H54 (cell line): ENCODE data around the gene KDM4D.
"Not testable (repeated sequence)": the region's sequence is repeated elsewhere in the genome, so short reads cannot be mapped to it uniquely, and the experiment has no call there.

Experiments
- DNase-seq: peaks from one replicate; pipeline ENCODE4 v3.0.0; 2011; ENCODE audit warnings: low spot score, mixed read lengths; ENCODE audit not compliant: insufficient read length
- FAIRE-seq: peaks from 3 replicates; lab custom pipeline; 2011; peaks lifted over from hg19 to GRCh38; lab: Jason Lieb, UNC
- POLR2A ChIP-seq: IDR thresholded peaks from 2 replicates; pipeline ENCODE4 v1.6.1; 2011; ENCODE audit warnings: low read depth, mild to moderate bottlenecking, low read length

The KDM4D gene

DNA sequence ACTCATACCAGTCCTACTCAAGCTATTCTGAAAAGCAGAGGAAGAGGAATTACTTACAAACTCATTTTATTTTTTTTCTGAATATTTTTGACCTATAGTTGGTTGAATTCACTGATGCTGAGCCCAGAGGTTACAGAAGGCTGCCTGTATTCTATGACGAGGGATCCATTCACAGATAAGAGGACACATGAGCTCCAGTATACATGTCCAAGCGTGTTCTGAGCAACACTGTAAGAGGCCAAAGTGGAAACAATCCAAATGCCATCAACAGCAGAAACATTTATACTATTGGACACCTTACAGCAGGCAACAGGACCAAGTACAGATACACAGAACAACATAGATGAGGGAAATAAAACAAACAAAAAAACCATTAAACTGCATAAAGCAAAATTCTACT is 61.8 kb downstream of the KDM4D start:
- TF ChIP-seq POLR2A, result no peak
- no peak for FAIRE-seq
- DNase-seq, result no peak

DNA sequence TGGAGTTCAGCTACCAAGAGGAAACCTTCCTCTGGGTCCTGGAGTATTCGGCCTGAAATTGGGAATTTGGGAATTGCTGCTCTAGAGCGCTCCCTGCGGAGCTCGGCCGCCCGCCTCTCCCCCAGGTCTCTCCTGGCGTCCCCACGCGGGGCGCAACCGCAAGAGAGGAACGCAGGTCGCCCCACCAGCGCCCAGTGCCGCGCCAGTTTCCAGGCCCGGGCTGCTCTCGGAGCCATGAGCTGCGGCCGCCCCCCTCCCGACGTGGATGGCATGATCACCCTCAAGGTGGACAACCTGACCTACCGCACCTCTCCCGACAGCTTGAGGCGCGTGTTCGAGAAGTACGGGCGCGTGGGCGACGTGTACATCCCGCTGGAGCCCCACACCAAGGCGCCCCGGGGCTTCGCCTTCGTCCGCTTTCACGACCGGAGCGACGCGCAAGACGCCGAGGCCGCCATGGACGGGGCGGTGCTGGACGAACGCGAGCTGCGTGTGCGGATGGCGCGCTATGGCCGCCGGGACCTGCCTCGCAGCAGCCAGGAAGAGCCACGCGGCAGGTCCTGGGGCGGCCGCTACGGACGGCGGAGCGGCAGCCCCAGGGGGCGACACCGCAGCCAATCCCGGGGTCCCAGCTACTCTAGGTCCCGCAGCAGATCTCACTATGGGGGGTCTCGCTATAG is 64.0 kb downstream of the KDM4D start:
- not testable (repeated sequence) for FAIRE-seq, DNase-seq

DNA sequence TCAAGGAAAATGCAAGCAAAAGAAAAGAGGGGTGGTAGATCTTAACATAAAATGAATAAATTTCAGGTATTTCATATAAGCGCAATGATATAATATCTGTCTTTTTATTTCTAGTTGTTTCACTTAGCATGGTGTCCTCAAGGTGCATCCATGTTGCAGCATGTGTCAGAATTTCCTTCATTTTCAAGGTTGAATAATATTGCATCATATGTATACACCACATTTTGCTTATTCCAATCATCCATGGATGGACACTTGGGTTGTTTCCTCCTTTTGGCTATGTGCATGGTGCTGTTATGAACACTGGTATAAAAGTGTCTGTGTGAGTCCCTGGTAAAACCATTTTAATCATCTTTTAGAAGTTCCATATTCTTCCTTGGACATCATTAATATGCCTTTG is 68.7 kb downstream of the KDM4D start:
- no peak for FAIRE-seq
- DNase-seq, result no peak
- no peak for TF ChIP-seq POLR2A

DNA sequence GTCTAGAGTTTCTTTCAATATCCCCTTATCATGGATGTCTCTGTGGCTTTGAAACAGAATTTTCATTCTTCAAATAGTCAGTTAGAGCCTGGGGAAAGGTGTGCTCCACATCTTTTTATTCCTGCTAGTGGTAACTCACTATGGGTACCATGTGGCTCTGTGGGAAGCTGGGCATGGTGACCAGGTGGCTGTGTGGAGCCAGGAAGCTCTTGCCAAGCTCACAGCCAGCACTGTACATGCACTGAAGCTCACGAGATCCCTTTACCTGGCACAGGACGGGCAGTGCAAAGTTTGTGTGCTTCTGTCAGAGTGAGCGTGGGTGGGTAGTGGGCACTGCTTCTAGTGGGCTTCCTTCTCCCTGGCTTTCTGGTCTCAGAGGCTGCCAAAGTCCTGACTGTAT is 69.4 kb downstream of the KDM4D start:
- FAIRE-seq, result no peak
- DNase-seq, result no peak
- no peak for TF ChIP-seq POLR2A

DNA sequence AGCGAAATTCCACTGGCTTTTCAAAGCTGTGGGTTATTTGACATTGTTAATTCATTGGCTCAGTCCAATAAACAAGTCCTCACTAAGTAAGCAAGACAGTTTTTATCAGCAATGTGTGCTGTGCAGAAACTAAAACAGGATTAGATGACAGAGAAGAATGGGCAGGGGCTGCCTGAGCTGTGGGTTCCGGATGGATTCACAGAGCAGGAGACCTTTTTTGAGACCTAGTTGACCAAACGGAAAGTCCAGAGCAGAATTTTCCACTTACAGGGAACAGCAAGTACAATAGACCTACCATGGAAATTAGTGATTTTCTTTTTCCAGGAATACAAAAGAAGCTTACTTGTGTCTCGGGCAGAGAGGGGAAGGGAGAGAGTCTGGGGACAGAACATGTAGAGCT is 70.5 kb downstream of the KDM4D start:
- no peak for TF ChIP-seq POLR2A
- no peak for FAIRE-seq
- DNase-seq, result no peak

DNA sequence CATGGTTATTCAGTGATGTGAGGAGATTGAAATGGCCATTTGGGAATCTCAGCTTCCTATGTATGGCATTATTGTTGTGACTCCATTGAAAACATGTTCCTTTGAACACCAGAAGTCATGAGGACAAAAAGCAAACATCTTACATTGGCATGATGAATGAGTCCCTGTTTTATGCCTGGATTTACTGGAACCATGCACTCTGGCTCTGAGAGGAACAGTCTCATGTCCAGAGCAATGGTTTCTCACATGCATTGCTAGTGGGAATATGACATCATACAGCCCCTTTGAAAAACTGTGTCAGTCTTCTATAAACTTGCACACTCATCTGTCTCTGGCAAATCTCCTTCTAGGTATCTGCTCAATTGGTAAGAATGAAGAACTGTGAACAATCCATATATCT is 72.3 kb downstream of the KDM4D start:
- TF ChIP-seq POLR2A, result no peak
- no peak for FAIRE-seq
- no peak for DNase-seq
